GM13977 (cell line): ENCODE measurements around the gene HPGD.

Source experiments
- DNase-seq: peaks from one replicate; pipeline ENCODE4 v3.0.0; 2012; ENCODE audit warnings: low spot score
- in situ Hi-C: fragments of 300-500 bp; cut with MboI; formaldehyde crosslinking; loops from one replicate; pipeline ENCODE4 v1.12.0; 2022; ENCODE audit warnings: low sequenced_read_pairs, low pct_unique_long_range_greater_than_20kb, mixed read lengths, inconsistent platforms; ENCODE audit not compliant: unreplicated experiment
- TF ChIP-seq, protein P1 (sequence below): IDR thresholded peaks from 2 replicates; pipeline ENCODE4 v1.5.1; 2012; ENCODE audit warnings: mild to moderate bottlenecking, control low read depth; ENCODE audit not compliant: insufficient read depth; ENCODE audit errors: extremely low read depth, missing control alignments

Gene HPGD

DNA sequence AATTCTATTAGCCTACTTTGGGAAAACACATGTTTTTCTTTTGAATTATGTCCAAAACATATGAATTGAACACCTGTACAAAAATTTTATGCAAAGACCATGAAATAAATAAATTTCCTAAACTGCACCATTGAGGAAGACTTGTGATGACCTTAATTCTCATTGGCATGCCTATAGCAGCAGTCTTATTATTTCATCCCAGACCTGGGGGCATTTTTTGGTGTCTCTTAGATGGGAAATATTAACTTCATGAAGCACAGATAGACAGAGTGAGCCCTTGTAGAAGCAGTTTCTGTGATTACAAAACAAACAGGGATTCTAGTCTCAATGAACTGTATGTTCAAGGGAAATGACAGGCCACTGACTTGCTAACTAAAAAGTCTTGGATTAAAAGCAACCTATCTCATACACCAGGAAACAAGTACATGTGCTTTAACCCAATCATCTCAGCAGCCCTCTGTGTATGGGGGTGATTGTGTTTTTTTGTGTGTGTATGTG is 32.0 kb upstream of the HPGD start:
- DNase-seq, result no peak
- in situ Hi-C loops, result no loop called here
- TF ChIP-seq, protein P1, sequence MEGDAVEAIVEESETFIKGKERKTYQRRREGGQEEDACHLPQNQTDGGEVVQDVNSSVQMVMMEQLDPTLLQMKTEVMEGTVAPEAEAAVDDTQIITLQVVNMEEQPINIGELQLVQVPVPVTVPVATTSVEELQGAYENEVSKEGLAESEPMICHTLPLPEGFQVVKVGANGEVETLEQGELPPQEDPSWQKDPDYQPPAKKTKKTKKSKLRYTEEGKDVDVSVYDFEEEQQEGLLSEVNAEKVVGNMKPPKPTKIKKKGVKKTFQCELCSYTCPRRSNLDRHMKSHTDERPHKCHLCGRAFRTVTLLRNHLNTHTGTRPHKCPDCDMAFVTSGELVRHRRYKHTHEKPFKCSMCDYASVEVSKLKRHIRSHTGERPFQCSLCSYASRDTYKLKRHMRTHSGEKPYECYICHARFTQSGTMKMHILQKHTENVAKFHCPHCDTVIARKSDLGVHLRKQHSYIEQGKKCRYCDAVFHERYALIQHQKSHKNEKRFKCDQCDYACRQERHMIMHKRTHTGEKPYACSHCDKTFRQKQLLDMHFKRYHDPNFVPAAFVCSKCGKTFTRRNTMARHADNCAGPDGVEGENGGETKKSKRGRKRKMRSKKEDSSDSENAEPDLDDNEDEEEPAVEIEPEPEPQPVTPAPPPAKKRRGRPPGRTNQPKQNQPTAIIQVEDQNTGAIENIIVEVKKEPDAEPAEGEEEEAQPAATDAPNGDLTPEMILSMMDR, result no peak

DNA sequence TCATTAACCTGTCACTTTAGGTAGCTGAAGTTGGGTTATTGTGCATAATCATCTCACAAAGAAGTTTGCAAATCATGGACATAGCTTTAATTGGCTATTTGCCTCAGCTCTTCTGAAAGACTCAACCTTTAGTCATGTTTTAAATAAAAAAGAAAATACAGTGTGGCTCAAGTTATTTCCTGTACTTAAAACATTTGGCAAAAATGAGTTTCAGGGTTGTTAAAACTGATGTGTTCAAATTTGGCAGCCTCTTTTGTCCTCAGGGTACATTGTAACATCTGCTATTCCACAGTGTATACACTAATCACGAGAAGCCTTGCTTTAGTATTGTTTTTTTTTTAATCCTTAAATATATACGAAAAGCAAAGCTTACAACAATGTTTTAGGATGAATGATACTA is 31.5 kb upstream of the HPGD start:
- in situ Hi-C loops, result no loop called here
- no peak for DNase-seq
- TF ChIP-seq, protein P1, result no peak

DNA sequence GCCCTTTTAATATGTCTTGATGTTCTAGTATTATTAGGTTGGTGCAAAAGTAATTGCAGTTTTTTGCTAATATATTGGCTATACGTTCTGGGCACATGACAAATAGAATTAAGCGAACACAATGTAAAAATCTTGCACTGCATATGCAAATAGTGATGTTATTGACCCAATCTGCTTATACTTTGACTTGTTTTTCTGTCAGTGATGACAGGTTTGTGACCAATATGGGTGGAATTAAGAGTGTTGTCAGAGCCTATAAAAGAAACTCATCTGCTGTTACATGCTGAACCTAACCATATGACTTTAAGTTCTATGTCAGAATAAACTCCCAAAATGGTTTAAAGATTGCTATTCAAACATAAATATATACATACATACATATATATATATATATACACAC is 30.7 kb upstream of the HPGD start:
- TF ChIP-seq, protein P1, result no peak
- in situ Hi-C loops, result no loop called here
- DNase-seq, result no peak

DNA sequence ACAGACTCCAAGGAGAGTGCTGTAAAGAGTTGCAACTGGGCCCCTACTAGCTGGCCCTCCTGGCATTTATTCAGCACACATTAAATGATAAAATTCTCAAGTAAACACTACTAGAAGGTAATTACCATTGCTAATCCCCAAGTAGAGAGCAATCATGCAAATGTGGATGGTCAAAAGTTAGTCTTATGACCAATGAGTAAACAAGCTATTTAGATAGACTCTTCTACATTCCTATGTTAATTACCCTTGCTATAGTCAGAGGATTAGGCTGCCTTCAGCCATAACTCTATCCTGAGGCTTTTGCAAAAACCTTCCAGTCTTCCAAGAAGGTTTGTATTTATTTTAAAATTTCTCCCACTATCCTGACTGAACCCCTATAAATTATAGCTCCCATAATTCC is 28.3 kb upstream of the HPGD start:
- in situ Hi-C loops, result no loop called here
- TF ChIP-seq, protein P1, result no peak
- no peak for DNase-seq

DNA sequence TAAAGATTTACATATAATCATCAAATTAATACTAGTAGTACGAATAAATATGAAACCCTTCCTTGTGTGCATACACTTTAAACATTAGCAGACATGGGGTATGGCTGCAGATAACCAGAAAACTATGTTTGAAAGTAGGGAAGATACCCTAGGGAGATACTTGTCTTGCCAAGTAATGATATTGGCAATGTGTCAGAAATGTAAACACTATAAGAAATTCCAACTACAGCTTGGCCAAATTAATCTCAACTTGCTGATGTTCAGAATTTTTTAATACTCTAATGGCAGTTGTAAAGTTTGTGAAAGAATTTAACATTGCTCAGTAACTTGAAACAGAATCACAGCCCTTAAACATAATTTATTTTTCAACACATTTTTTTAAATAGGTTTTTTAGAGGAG is 27.4 kb upstream of the HPGD start:
- TF ChIP-seq, protein P1, result no peak
- in situ Hi-C loops, result no loop called here
- DNase-seq, result no peak

DNA sequence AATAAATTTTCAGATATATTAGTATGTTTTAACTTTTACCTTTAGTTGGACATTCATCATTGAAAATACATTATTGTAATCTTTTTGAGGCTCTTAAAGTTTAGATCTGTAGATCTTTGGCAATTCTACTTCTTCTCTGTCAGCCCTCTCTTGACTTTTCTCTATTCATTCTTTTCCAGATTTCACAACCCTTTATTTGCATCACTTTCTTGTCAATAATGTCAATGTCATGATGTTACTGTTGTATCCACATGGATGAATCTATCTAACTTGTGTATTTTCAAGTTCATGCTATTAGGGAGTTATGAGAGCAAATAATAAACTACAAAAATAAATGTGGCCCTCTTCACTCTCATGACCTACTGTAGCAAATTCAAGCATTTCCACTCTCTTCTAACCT is 23.0 kb upstream of the HPGD start:
- TF ChIP-seq, protein P1, result no peak
- no peak for DNase-seq
- in situ Hi-C loops, result no loop called here

DNA sequence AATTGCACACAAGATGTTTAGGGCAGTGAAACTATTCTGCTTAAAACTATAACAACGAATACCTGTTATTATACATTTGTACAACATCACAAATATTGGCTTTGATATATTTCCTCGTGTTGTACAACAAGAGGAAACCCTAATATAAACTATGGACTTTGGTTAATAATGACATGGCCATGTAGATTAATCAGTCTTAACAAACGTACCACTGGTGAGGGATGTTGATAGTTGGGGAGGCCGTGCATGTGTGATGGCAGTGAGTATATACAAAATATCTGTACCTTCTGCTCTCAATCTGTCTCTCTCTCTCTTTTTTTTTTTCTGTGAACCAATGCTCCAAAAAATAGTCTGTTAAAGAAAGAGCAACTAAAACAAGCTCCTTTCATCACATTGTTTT is 22.2 kb upstream of the HPGD start:
- no peak for DNase-seq
- in situ Hi-C loops, result no loop called here
- TF ChIP-seq, protein P1, result no peak
